K562 (cell line): Measurements from ENCODE around the gene CSTF1. TPM values are rescaled to one million over a fixed set of nuclear protein-coding genes. Genes with fewer than 3 reads are reported as not detected.

Experiments
- ATAC-seq: fragments of 200-7000 bp; cut with Tn5 transposase; 3 replicates; pipeline ENCODE4 v1.9.1; 2020; ENCODE audit warnings: moderate library complexity
- BruUV-seq: library from RNA; stranded (reverse); fragments of 400-500 nt; replicated peaks from 2 replicates; lab custom pipeline; 2021; lab: Mats Ljungman, UMichigan
- CTCF ChIA-PET: fragments of 300-600 bp; formaldehyde crosslinking; extraction: SDS; loops from one replicate; lab custom pipeline; 2021; ENCODE audit warnings: low intra/inter-chr PET ratio; lab: Yijun Ruan, JAX
- POLR2A ChIA-PET: fragments of 300-600, 350-650 bp; sonication (Branson Sonifier 250); formaldehyde crosslinking; extraction: SDS; loops from one replicate; lab custom pipeline; 2021; ENCODE audit warnings: antibody characterized with exemption, inconsistent platforms; lab: Yijun Ruan, JAX
- DNase-seq, 4 experiments: peaks; one replicate each; pipeline versions ENCODE4 v3.0.0 to v3.0.0-alpha.2; 2011 to 2018; ENCODE audit warnings: low spot score in 3 of 4, mixed read lengths in 3 of 4; ENCODE audit errors: extremely low read depth in 1 of 4
- FAIRE-seq: peaks from 2 replicates; lab custom pipeline; 2011; peaks lifted over from hg19 to GRCh38; lab: Jason Lieb, UNC
- H2AFZ ChIP-seq: 2 replicates; pipeline ENCODE4 v1.6.0; 2011; ENCODE audit warnings: low read depth, low read length, control low read depth, inconsistent platforms
- H3K27ac ChIP-seq: fragments of 200-600 bp; 3 replicates; pipeline ENCODE4 v1.8.0; 2011; ENCODE audit warnings: low read depth, mild to moderate bottlenecking, control low read depth, inconsistent platforms, low read length, moderate library complexity, mixed read lengths; ENCODE audit errors: extremely low read depth
- H3K27me3 ChIP-seq, 2 experiments: fragments of 300-600 bp in 1 of 2; 2 replicates in 1 of 2; 3 replicates in 1 of 2; pipeline versions ENCODE4 v1.6.0 to v1.8.0; 2011; ENCODE audit warnings: inconsistent platforms in 2 of 2, low read length in 2 of 2, mild to moderate bottlenecking in 1 of 2, mixed read lengths in 1 of 2, moderate library complexity in 1 of 2; ENCODE audit not compliant: control insufficient read depth in 2 of 2, insufficient read depth in 2 of 2
- H3K36me3 ChIP-seq: fragments of 300-600 bp; 3 replicates; pipeline ENCODE4 v1.8.0; 2011; ENCODE audit warnings: mild to moderate bottlenecking, low read length, inconsistent platforms; ENCODE audit not compliant: control insufficient read depth, insufficient read depth
- H3K4me1 ChIP-seq, 2 experiments: fragments of 200-600 bp in 1 of 2; replicated peaks in 1 of 2; 2 replicates in 1 of 2; 3 replicates in 1 of 2; pipeline versions ENCODE4 v1.5.1 to v1.8.0; 2011; ENCODE audit warnings: inconsistent platforms in 2 of 2, low read length in 2 of 2, mild to moderate bottlenecking in 1 of 2, mixed read lengths in 1 of 2, moderate library complexity in 1 of 2; ENCODE audit not compliant: control insufficient read depth in 2 of 2, insufficient read depth in 2 of 2
- H3K4me2 ChIP-seq: 2 replicates; pipeline ENCODE4 v1.6.1; 2011; ENCODE audit warnings: low read length, control low read depth, inconsistent platforms, mixed read lengths; ENCODE audit not compliant: insufficient read depth
- H3K4me3 ChIP-seq: fragments of 200-600 bp; sonication (generic), shearing (Covaris generic); 2 replicates; pipeline ENCODE4 v1.5.1; 2016; ENCODE audit warnings: control low read depth, inconsistent platforms
- H3K79me2 ChIP-seq: fragments of 200-600 bp; 3 replicates; pipeline ENCODE4 v1.8.0; 2011; ENCODE audit warnings: low read length, inconsistent platforms; ENCODE audit not compliant: control insufficient read depth, insufficient read depth
- H3K9ac ChIP-seq, 2 experiments: 2 replicates each; pipeline versions ENCODE4 v1.6.0 to v1.6.1; 2011; ENCODE audit warnings: low read depth in 2 of 2, low read length in 2 of 2, control low read depth in 1 of 2, inconsistent platforms in 1 of 2, mild to moderate bottlenecking in 1 of 2, mixed read lengths in 1 of 2; ENCODE audit not compliant: insufficient read depth in 1 of 2
- H3K9me1 ChIP-seq: one replicate; pipeline ENCODE4 v1.6.0; 2011; ENCODE audit warnings: inconsistent platforms, mild to moderate bottlenecking, low read length, moderate library complexity; ENCODE audit not compliant: control insufficient read depth, insufficient read depth
- H3K9me3 ChIP-seq: replicated peaks from 2 replicates; pipeline ENCODE4 v1.5.1; 2011; ENCODE audit warnings: low read depth, low read length, inconsistent platforms; ENCODE audit not compliant: control insufficient read depth, insufficient read depth
- H4K20me1 ChIP-seq: replicated peaks from 2 replicates; pipeline ENCODE4 v1.6.1; 2011; ENCODE audit warnings: low read length, inconsistent platforms, mixed read lengths; ENCODE audit not compliant: control insufficient read depth, insufficient read depth
- ELF2 ChIP-seq: fragments of 250-450 bp; sonication (Bioruptor Pico); IDR thresholded peaks from 2 replicates; pipeline ENCODE4 v1.5.0; 2021; ENCODE audit warnings: mild to moderate bottlenecking
- KDM1A ChIP-seq, 2 experiments: fragments of 450-650 bp; IDR thresholded peaks; 2 replicates each; pipeline ENCODE4 v1.6.1; 2016; ENCODE audit warnings: mild to moderate bottlenecking in 2 of 2
- SRSF9 ChIP-seq: fragments of 200-400 bp; formaldehyde crosslinking; IDR thresholded peaks from 2 replicates; pipeline ENCODE4 v1.6.1; 2017; ENCODE audit warnings: low read depth, low read length, borderline replicate concordance
- TRIM24 ChIP-seq, 2 experiments: fragments of 450-650 bp; IDR thresholded peaks; 2 replicates each; pipeline ENCODE4 v1.6.1; 2016
- ZNF785 ChIP-seq: fragments of 250-450 bp; sonication (Bioruptor Pico); IDR thresholded peaks from 2 replicates; pipeline ENCODE4 v1.4.0; 2020; ENCODE audit warnings: mild to moderate bottlenecking
- WGBS: fragments of 100-300 bp; shearing (Covaris generic); methylation state at CpG from one replicate; pipeline ENCODE4 v1.1.6; 2016; ENCODE audit warnings: low coverage, mixed read lengths; ENCODE audit not compliant: insufficient coverage; ENCODE audit errors: missing lambda C conversion rate; 5-methylcytosine and 5-hydroxymethylcytosine counted together
- in situ Hi-C: fragments of 300-500 bp; cut with MboI; formaldehyde crosslinking; loops from 4 replicates; pipeline ENCODE4 v1.15.0; 2018; ENCODE audit warnings: inconsistent platforms, mixed read lengths
- intact Hi-C: fragments of 100-400 bp; cut with micrococcal nuclease; formaldehyde crosslinking; loops from 2 replicates; pipeline ENCODE4 v1.14.2; 2022
- polyA plus RNA-seq, 8 experiments: library from polyadenylated mRNA; depleted of rRNA in 4 of 8; stranded (reverse) in 5 of 8; unstranded in 3 of 8; fragments of >200 nt; fragmentation: Nextera tagmentation in 2 of 8; fragmentation: Illumina TruSeq in 1 of 8; extraction: Ambion mirVana in 2 of 8; extraction: Trizol in 1 of 8; gene quantifications; 2 replicates each; pipeline versions ENCODE4 v1.2.1 to v1.2.3, GENCODE V29; 2011 to 2014; ENCODE audit warnings: inconsistent platforms in 1 of 8, missing spikeins in 1 of 8
- total RNA-seq, 7 experiments: library from RNA; depleted of rRNA in 6 of 7; stranded (reverse); fragments of >200 nt in 6 of 7; fragmentation: Illumina TruSeq in 2 of 7; extraction: Trizol in 2 of 7; gene quantifications; 2 replicates each; pipeline versions ENCODE4 v1.2.1 to v1.2.3, GENCODE V29; 2011 to 2021; ENCODE audit warnings: low replicate concordance in 1 of 7
- TF ChIP-seq, protein P1 (sequence below): sonication (generic); formaldehyde crosslinking; IDR thresholded peaks from 2 replicates; pipeline ENCODE4 v1.8.1; 2023; ENCODE audit warnings: mild to moderate bottlenecking, missing genetic modification reagents, moderate library complexity

CSTF1 gene
- total and polyA plus RNA-seq, 9 of the 15 experiments (the other 6 are each of a cell fraction or from before 2014, with no cell fraction given) = 30.8 to 110 (median 53.4) TPM

GRCh38 chr20:56353356-56353755 lies 39.1 kb upstream of the CSTF1 start (continued):
- TF ChIP-seq, protein P1, sequence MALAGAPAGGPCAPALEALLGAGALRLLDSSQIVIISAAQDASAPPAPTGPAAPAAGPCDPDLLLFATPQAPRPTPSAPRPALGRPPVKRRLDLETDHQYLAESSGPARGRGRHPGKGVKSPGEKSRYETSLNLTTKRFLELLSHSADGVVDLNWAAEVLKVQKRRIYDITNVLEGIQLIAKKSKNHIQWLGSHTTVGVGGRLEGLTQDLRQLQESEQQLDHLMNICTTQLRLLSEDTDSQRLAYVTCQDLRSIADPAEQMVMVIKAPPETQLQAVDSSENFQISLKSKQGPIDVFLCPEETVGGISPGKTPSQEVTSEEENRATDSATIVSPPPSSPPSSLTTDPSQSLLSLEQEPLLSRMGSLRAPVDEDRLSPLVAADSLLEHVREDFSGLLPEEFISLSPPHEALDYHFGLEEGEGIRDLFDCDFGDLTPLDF (CRISPR knock-in tag) = no peak
- TF ChIP-seq TRIM24 (IDR thresholded peaks at IDR 0.05) (no peak), ZNF785 (CRISPR knock-in tag) (no peak), ELF2 (CRISPR knock-in tag) (no peak)

DNA sequence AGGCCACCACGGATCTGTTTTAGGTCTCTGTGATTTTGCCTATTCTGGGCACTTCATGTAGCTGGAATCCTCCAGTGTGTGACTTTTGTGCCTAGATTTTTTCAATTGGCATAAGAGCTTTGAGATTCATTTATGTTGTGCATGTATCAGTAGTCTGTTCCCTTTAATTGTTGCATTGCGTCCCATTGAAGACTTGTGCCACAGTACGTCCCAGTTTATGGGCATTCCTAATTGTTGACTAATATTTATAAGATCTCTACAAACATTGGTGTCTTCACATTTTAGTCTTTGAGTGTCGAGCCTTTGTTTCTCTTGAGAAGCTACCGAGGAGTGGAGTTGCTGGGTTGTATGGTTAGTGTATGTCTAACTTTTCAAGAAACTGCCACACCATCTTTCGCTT lies 34.4 kb upstream of the CSTF1 start:
- H3K4me2 ChIP-seq = peak overlapping the region; percentile 59

More for the DNA sequence above, 34.4 kb upstream of the CSTF1 start:
- TF ChIP-seq SRSF9 (no peak), KDM1A (IDR thresholded peaks at IDR 0.05) (peak; percentile 31 to 37; a peak in 1 of 4 replicates)
- TF ChIP-seq, all 486 proteins: peak for 1
- Histone ChIP-seq H3K27me3 (no peaks in the 10 kb centered on the region), H3K79me2 (peaks cover 43% of the 10 kb centered on the region), H3K9me1 (no peaks in the 10 kb centered on the region), H3K9me3 (no peaks in the 10 kb centered on the region), H3K4me1 (peaks cover 28 to 46% of the 10 kb centered on the region in 2 experiments), H3K36me3 (peaks cover 11% of the 10 kb centered on the region), H2AFZ (peak overlapping the region; percentile 80), H4K20me1 (no peaks in the 10 kb centered on the region), H3K9ac (no peak overlapping the region), H3K27ac (no peak overlapping the region), H3K4me3 (no peak overlapping the region)
- DNase-seq (no peak), ATAC-seq (no peak), FAIRE-seq (no peak)
- intact Hi-C loops (no loop called here), in situ Hi-C loops (loop anchor here (25.0 kb wide), 1 partner anchor 1271 kb away; no protein-coding TSS in a partner anchor)
- POLR2A ChIA-PET = interaction anchor here (1.1 to 2.2 kb wide), 6 partner anchors 10 to 61 kb away, joined by 3 to 7 read pairs (median 4); partner anchors contain the start of genes AURKA, CASS4 and CSTF1
- no TSS peak for BruUV-seq
- 26% methylated on average over 6 of the region's 6 CpGs for WGBS
- CTCF ChIA-PET = no interaction called here
